ENCODE results near the gene RAPGEFL1. TPM values are rescaled to one million over a fixed set of nuclear protein-coding genes. Genes with fewer than 3 reads are reported as not detected.
"Not testable (repeated sequence)": the region's sequence is repeated elsewhere in the genome, so short reads cannot be mapped to it uniquely, and the experiment has no call there.

RAPGEFL1 gene
- total and polyA plus RNA-seq, 2 donors (not counting 1 experiment from before 2014, with no cell fraction given): 3.0 to 5.6 TPM

DNA sequence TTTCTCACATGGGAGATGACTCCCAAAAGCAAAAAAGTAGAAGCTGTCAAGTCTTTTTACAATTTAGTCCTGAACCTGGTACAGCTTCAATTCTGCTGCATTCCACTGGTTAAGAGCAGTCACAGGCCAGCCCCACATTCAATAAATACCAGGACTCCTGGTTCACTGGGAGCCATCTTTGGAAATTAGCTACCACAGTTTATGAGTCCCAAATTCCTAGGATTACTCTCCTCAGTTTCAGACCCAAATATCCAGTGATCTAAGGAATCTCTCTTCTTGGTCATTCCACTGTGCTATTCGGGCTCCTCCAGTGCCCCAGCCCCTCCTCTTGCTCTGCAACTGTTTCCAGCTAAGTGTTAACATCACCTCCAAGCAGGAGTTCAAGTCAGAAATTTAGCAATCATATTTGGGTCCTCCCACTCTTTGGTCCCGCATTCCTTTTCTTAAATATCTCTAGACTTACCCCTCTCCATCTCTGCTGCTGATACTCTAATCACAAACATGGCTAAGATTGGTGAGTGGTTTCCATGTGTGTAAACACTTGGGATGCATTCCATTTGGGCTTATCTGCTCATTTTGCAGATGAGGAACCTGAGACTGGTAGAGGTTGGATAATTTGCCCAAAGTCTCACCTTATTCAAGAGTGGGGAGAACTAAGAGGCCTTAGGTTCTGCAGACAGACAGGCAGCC lies 32.3 kb downstream of the RAPGEFL1 start:
- ChIA-PET CTCF (interaction anchor here (2.3 to 2.4 kb wide), 2 partner anchors 9 kb away, joined by 6 to 10 read pairs; partner anchors contain the start of gene WIPF2), POLR2A (interaction anchor here (0.7 kb wide), 2 partner anchors 77 to 81 kb away, joined by 3 to 4 read pairs; no protein-coding TSS in a partner anchor)
- no peaks in the 10 kb centered on the region for H3K9me3 Mint-ChIP-seq (ENCODE audit: insufficient read depth)
- intact Hi-C loops (cut with micrococcal nuclease): no loop called here
- H3K4me1 Mint-ChIP-seq: no peaks in the 10 kb centered on the region
- no peak overlapping the region for H2AFZ ChIP-seq (ENCODE audit: insufficient read depth, low read depth, low read length, poor library complexity, severe bottlenecking)
- H3K9ac ChIP-seq (ENCODE audit: low read length): no peak overlapping the region
- H4K20me1 ChIP-seq (ENCODE audit: control insufficient read depth, insufficient read depth, low read length, poor library complexity, severe bottlenecking): no peaks in the 10 kb centered on the region
- no peak overlapping the region for H3K4me3 Mint-ChIP-seq
- H3K27me3 ChIP-seq (replicated peaks in 1 of 4; ENCODE audit: control extremely low read depth in 1 of 4, control insufficient read depth in 3 of 4, insufficient read depth in 4 of 4, low read length in 3 of 4): no peaks in the 10 kb centered on the region
- H3K36me3 ChIP-seq (replicated peaks in 1 of 2; ENCODE audit: control extremely low read depth in 1 of 2, control insufficient read depth in 1 of 2, extremely low read depth in 1 of 2, insufficient read depth in 2 of 2, low read length in 1 of 2): no peaks in the 10 kb centered on the region
- TF ChIP-seq EZH2 (IDR thresholded peaks at IDR 0.05; ENCODE audit: borderline replicate concordance, insufficient read depth, low read depth, low read length, poor library complexity, severe bottlenecking) (no peak), CTCF (IDR thresholded peaks at IDR 0.05) (no peak)
- no peak overlapping the region for H3K27ac ChIP-seq (ENCODE audit: low read length in 2 of 2)
- no peak overlapping the region for H3K27ac Mint-ChIP-seq
- 60% methylated on average over 1 of the region's 2 CpGs for WGBS (ENCODE audit: insufficient coverage)
- DNase-seq: no peak
- no peak overlapping the region for H3K4me2 ChIP-seq (replicated peaks; ENCODE audit: low read depth, low read length, poor library complexity, severe bottlenecking)
- H3K79me2 ChIP-seq (ENCODE audit: control insufficient read depth, insufficient read depth, low read length): no peaks in the 10 kb centered on the region
- H3K9me3 ChIP-seq (ENCODE audit: control extremely low read depth in 1 of 3, control insufficient read depth in 2 of 3, insufficient read depth in 1 of 3, low read length in 2 of 3): no peaks in the 10 kb centered on the region
- H3K4me1 ChIP-seq (ENCODE audit: control insufficient read depth in 2 of 2, insufficient read depth in 2 of 2, low read length in 2 of 2): no peaks in the 10 kb centered on the region
- ATAC-seq (ENCODE audit: low read depth): no peak
- H3K4me3 ChIP-seq (ENCODE audit: control extremely low read depth in 1 of 5, extremely low read depth in 1 of 5, insufficient read depth in 1 of 5, low read depth in 2 of 5, low read length in 4 of 5): no peak overlapping the region
- peaks cover 3% of the 10 kb centered on the region for H3K27me3 Mint-ChIP-seq

- H3K4me3 Mint-ChIP-seq: not testable (repeated sequence)
These were observed 36.6 kb downstream of the RAPGEFL1 start for GRCh38 chr17:40213914-40214313.

More at GRCh38 chr17:40213914-40214313, 36.6 kb downstream of the RAPGEFL1 start:
- H3K9ac ChIP-seq (ENCODE audit: low read length); H3K4me3 ChIP-seq (ENCODE audit: control extremely low read depth in 1 of 5, extremely low read depth in 1 of 5, insufficient read depth in 1 of 5, low read depth in 2 of 5, low read length in 4 of 5); H3K9me3 Mint-ChIP-seq (ENCODE audit: insufficient read depth); H3K79me2 ChIP-seq (ENCODE audit: control insufficient read depth, insufficient read depth, low read length); H3K27ac ChIP-seq (ENCODE audit: low read length in 2 of 2); H2AFZ ChIP-seq (ENCODE audit: insufficient read depth, low read depth, low read length, poor library complexity, severe bottlenecking); H3K36me3 ChIP-seq (replicated peaks in 1 of 2; ENCODE audit: control extremely low read depth in 1 of 2, control insufficient read depth in 1 of 2, extremely low read depth in 1 of 2, insufficient read depth in 2 of 2, low read length in 1 of 2); DNase-seq; H3K4me1 ChIP-seq (ENCODE audit: control insufficient read depth in 2 of 2, insufficient read depth in 2 of 2, low read length in 2 of 2); H3K27me3 ChIP-seq (replicated peaks in 1 of 4; ENCODE audit: control extremely low read depth in 1 of 4, control insufficient read depth in 3 of 4, insufficient read depth in 4 of 4, low read length in 3 of 4); intact Hi-C loops (cut with micrococcal nuclease); ATAC-seq (ENCODE audit: low read depth); H3K27ac Mint-ChIP-seq; H3K9me3 ChIP-seq (ENCODE audit: control extremely low read depth in 1 of 3, control insufficient read depth in 2 of 3, insufficient read depth in 1 of 3, low read length in 2 of 3); POLR2A ChIA-PET; H3K4me2 ChIP-seq (replicated peaks; ENCODE audit: low read depth, low read length, poor library complexity, severe bottlenecking); H4K20me1 ChIP-seq (ENCODE audit: control insufficient read depth, insufficient read depth, low read length, poor library complexity, severe bottlenecking); H3K27me3 Mint-ChIP-seq: not testable (repeated sequence)
- CTCF ChIA-PET: interaction anchor here (0.6 to 1.2 kb wide), 2 partner anchors 12 to 103 kb away, joined by 3 to 4 read pairs; no protein-coding TSS in a partner anchor
- peaks cover 14% of the 10 kb centered on the region for H3K4me1 Mint-ChIP-seq
- 86% methylated on average over 5 of the region's 6 CpGs for WGBS (ENCODE audit: insufficient coverage)
